Suprapubic skin (tissue), 4 donors: ENCODE results near the gene TMEM184B.

Source experiments
- CTCF ChIP-seq, 2 donors: fragments of 200-600 bp in 1 of 2; fragments of 450-650 bp in 1 of 2; sonication (generic) in 1 of 2; IDR thresholded peaks; one replicate each; pipeline ENCODE4 v1.5.1; 2016 to 2019; ENCODE audit warnings: antibody characterized with exemption in 2 of 2, mild to moderate bottlenecking in 1 of 2, moderate library complexity in 1 of 2
- EP300 ChIP-seq: sonication (generic); formaldehyde crosslinking; IDR thresholded peaks from one replicate; pipeline ENCODE4 v1.6.1; 2017; ENCODE audit warnings: antibody characterized with exemption
- POLR2A ChIP-seq, 2 donors: fragments of 450-650 bp; IDR thresholded peaks; one replicate each; pipeline ENCODE4 v1.6.1; 2017; ENCODE audit warnings: antibody characterized with exemption in 2 of 2, mild to moderate bottlenecking in 2 of 2, moderate library complexity in 2 of 2
- POLR2AphosphoS5 ChIP-seq, 3 donors: sonication (generic); formaldehyde crosslinking; IDR thresholded peaks; one replicate each; pipeline ENCODE4 v1.6.1; 2017; ENCODE audit warnings: antibody characterized with exemption in 3 of 3

- TF ChIP-seq CTCF (IDR thresholded peaks at IDR 0.05) (no peak), POLR2AphosphoS5 (IDR thresholded peaks at IDR 0.05) (no peak), EP300 (no peak), POLR2A (IDR thresholded peaks at IDR 0.05) (no peak)
These were observed 36.0 kb downstream of the TMEM184B start for GRCh38 chr22:38236786-38237185.
